ENCODE data around the gene NAT9. TPM values are rescaled to one million over a fixed set of nuclear protein-coding genes. Genes with fewer than 3 reads are reported as not detected.
A peak's percentile ranks its signal among the peaks of the same experiment; 100 is the strongest.

NAT9 gene
- total and polyA plus RNA-seq, 2 of the 4 experiments (the other 2 are of a cell fraction) = 48.9 to 62.0 TPM

- 58% methylated on average over 7 of the region's 17 CpGs; no CpG with 5 or more reads in 1 of the 2 experiments for WGBS, 2 experiments (ENCODE audit: extremely low coverage in 2 of 2, insufficient read length in 1 of 2)
- Histone ChIP-seq H3K56ac (ENCODE audit: extremely low read depth, insufficient read depth, low read length) (no peak overlapping the region), H3K9me3 (ENCODE audit: control insufficient read depth, insufficient read depth, low read length) (no peaks in the 10 kb centered on the region), H3K18ac (ENCODE audit: low read depth, low read length) (no peak overlapping the region), H3K27me3 (ENCODE audit: control insufficient read depth, insufficient read depth, low read length) (no peaks in the 10 kb centered on the region), H2BK15ac (ENCODE audit: low read depth, low read length) (no peak overlapping the region), H3K23ac (ENCODE audit: low read depth, low read length) (no peak overlapping the region), H4K8ac (ENCODE audit: low read depth in 2 of 2, low read length in 2 of 2) (peak overlapping the region in 1 of 2 experiments; percentile 26; a peak in 1 of 4 replicates), H3K4ac (ENCODE audit: low read depth, low read length) (no peak overlapping the region; the same call in 1 of the 2 replicates), H3K4me3 (ENCODE audit: insufficient read depth, low read depth, low read length) (no peak overlapping the region), H3K4me1 (ENCODE audit: control insufficient read depth, insufficient read depth, low read length) (peaks cover 11% of the 10 kb centered on the region), H2BK120ac (ENCODE audit: low read depth, low read length) (peak overlapping the region; percentile 18; the same call in 1 of the 2 replicates), H3K4me2 (ENCODE audit: low read depth, low read length) (no peak overlapping the region), H2AK9ac (replicated peaks; ENCODE audit: low read depth, low read length, poor library complexity) (no peak overlapping the region), H2BK20ac (ENCODE audit: low read depth, low read length) (no peak overlapping the region), H4K91ac (ENCODE audit: insufficient read depth, low read depth, low read length) (no peak overlapping the region), H4K5ac (ENCODE audit: low read depth, low read length) (peak overlapping the region; percentile 39; the same call in 1 of the 2 replicates), H3K14ac (replicated peaks; ENCODE audit: low read depth, low read length) (0 out of 2 replicates have a peak overlapping the region, but pooled peaks have one; percentile 23), H3K9ac (ENCODE audit: low read depth, low read length) (no peak overlapping the region), H4K20me1 (ENCODE audit: insufficient read depth, low read length) (no peaks in the 10 kb centered on the region; the same call in none of the 2 replicates), H3K36me3 (ENCODE audit: control insufficient read depth, insufficient read depth, low read length) (peaks cover 28% of the 10 kb centered on the region), H3K79me1 (ENCODE audit: low read depth in 1 of 2, low read length in 2 of 2) (peaks cover 8% of the 10 kb centered on the region in 2 experiments; a peak in 2 of 4 replicates), H2BK5ac (ENCODE audit: low read depth, low read length, poor library complexity, severe bottlenecking) (peak overlapping the region; percentile 27), H2AFZ (replicated peaks; ENCODE audit: low read length, poor library complexity) (peak overlapping the region; percentile 24), H2AK5ac (ENCODE audit: low read depth, low read length) (peak overlapping the region; percentile 5; the same call in 1 of the 2 replicates), H3K27ac (ENCODE audit: insufficient read depth, low read length) (peak overlapping the region; percentile 13; the same call in 1 of the 2 replicates), H3K9me1 (ENCODE audit: insufficient read depth, low read length) (peaks cover 9% of the 10 kb centered on the region; the same call in 1 of the 2 replicates)
- TF ChIP-seq CHD1 (IDR thresholded peaks at IDR 0.05; ENCODE audit: low read depth, low read length) = no peak
- TF ChIP-seq USF2 (IDR thresholded peaks at IDR 0.05; ENCODE audit: low read depth, low read length) = peak; percentile 83
- peak; percentile 68 for TF ChIP-seq BHLHE40 (IDR thresholded peaks at IDR 0.05; ENCODE audit: low read depth, low read length)
- DNase-seq = peak; percentile 73
- CTCF ChIA-PET = interaction anchor here (0.6 kb wide), 1 partner anchor 209 kb away, joined by 3 read pairs; no protein-coding TSS in a partner anchor
- peak; percentile 55 for ATAC-seq (ENCODE audit: low read depth)
- intact Hi-C loops (cut with micrococcal nuclease) = no loop called here
- in situ Hi-C loops (cut with MboI; ENCODE audit: low sequenced_read_pairs) = no loop called here
- POLR2A ChIA-PET (ENCODE audit: unreplicated experiment) = no interaction called here
- dilution Hi-C loops (cut with HindIII; ENCODE audit: low sequenced_read_pairs, unreplicated experiment) = no loop called here
- BruUV-seq (replicated peaks) = no TSS peak
Measured at GRCh38 chr17:74768069-74768762, 7.9 kb downstream of the NAT9 start.

Data from IMR-90 (cell line).